Stimulated activated CD8-positive, alpha-beta memory T cell treated with anti-CD3 and anti-CD28 coated beads, Interleukin-4, amount 100 ng/mL, for 4 hours (primary cell): ENCODE measurements around the gene GTF3C5.

Experiments
- DNase-seq, 2 donors: peaks; one replicate each; pipeline ENCODE4 v3.0.0-alpha.2; 2020; ENCODE audit warnings: low read depth in 2 of 2, low spot score in 1 of 2

The GTF3C5 gene

GRCh38 chr9:133105461-133105770 lies 74.6 kb downstream of the GTF3C5 start:
- no peak for DNase-seq

GRCh38 chr9:133106511-133107244 lies 75.9 kb downstream of the GTF3C5 start:
- DNase-seq: no peak

GRCh38 chr9:133107245-133107722 lies 76.5 kb downstream of the GTF3C5 start:
- DNase-seq: no peak
